ENCODE results near the gene ICAM1. TPM values are rescaled to one million over a fixed set of nuclear protein-coding genes. Genes with fewer than 3 reads are reported as not detected.

ICAM1 gene
- total RNA-seq, 1 experiment from 2014 or later, result 23.8 TPM

DNA sequence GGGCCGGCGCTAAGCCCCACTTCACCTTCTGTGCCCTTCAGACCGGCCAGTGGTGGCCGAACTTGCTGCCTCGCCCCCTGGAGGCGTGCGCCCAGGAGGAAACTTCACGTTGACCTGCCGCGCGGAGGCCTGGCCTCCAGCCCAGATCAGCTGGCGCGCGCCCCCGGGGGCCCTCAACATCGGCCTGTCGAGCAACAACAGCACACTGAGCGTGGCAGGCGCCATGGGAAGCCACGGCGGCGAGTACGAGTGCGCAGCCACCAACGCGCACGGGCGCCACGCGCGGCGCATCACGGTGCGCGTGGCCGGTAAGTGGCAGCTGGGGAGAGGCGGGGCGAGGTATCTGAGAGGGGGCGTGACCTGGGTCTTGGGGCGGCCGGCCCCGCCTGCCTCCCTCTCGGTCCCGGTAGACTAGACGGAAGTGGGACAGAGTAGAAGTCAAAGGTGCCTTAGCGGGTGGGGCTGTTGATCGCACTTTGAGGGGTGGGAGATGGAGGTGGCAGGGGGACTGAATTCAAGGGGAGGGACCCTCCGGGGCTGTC, 24.5 kb downstream of the ICAM1 start:
- Histone ChIP-seq H3K4me3 (no peak overlapping the region), H3K4me2 (no peak overlapping the region), H3K27me3 (ENCODE audit: insufficient read depth, low read depth) (no peaks in the 10 kb centered on the region), H3K36me3 (ENCODE audit: low read depth) (no peaks in the 10 kb centered on the region), H3K9me3 (ENCODE audit: insufficient read depth, low read depth) (no peaks in the 10 kb centered on the region), H3K9me2 (ENCODE audit: insufficient read depth) (no peaks in the 10 kb centered on the region), H2AFZ (no peak overlapping the region), H3K27ac (no peak overlapping the region), H4K20me1 (ENCODE audit: insufficient read depth) (no peaks in the 10 kb centered on the region), H3F3A (ENCODE audit: insufficient read depth, low read depth) (peaks cover 7% of the 10 kb centered on the region; the same call in 1 of the 2 replicates), H3K79me2 (ENCODE audit: low read depth) (no peaks in the 10 kb centered on the region), H3K4me1 (replicated peaks; ENCODE audit: insufficient read depth) (peaks cover 14% of the 10 kb centered on the region)
- ChIA-PET POLR2A (ENCODE audit: unreplicated experiment) (no interaction called here), CTCF (no interaction called here)
- TF ChIP-seq, protein P1, sequence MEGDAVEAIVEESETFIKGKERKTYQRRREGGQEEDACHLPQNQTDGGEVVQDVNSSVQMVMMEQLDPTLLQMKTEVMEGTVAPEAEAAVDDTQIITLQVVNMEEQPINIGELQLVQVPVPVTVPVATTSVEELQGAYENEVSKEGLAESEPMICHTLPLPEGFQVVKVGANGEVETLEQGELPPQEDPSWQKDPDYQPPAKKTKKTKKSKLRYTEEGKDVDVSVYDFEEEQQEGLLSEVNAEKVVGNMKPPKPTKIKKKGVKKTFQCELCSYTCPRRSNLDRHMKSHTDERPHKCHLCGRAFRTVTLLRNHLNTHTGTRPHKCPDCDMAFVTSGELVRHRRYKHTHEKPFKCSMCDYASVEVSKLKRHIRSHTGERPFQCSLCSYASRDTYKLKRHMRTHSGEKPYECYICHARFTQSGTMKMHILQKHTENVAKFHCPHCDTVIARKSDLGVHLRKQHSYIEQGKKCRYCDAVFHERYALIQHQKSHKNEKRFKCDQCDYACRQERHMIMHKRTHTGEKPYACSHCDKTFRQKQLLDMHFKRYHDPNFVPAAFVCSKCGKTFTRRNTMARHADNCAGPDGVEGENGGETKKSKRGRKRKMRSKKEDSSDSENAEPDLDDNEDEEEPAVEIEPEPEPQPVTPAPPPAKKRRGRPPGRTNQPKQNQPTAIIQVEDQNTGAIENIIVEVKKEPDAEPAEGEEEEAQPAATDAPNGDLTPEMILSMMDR (conservative IDR thresholded peaks at IDR 0.05), result no peak
- TF ChIP-seq EZH2 (IDR thresholded peaks at IDR 0.05; ENCODE audit: low read depth), result no peak
- intact Hi-C loops (cut with micrococcal nuclease; ENCODE audit: unreplicated experiment), result no loop called here
- no peak for DNase-seq
- no TSS peak for BruUV-seq (replicated peaks)

DNA sequence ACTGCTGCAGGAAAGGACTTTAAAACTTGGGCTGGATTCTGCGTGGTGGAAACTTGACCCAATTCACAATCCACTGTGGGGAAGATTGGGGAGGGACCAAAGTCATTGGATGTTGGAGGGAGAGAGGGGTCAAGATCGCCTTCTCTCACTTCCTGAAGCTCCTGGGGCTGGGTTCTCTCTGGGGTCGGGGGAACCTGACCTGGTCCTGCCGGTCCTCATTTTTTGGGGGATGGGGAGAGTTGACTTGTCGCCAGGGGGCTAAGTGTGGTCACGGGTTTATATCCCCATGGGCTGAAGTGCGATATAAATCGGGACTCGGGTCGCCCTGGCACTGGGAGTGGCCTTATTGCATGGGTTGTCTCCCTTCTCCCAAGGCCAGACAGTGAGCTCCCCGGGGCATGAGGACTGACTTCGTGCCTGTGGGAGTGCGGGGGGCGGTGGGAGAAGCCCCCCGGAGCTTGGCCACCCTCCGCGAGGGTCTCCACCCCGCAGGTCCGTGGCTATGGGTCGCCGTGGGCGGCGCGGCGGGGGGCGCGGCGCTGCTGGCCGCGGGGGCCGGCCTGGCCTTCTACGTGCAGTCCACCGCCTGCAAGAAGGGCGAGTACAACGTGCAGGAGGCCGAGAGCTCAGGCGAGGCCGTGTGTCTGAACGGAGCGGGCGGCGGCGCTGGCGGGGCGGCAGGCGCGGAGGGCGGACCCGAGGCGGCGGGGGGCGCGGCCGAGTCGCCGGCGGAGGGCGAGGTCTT, 25.1 kb downstream of the ICAM1 start:
- CTCF ChIA-PET, result no interaction called here
- Histone ChIP-seq H3K27ac (no peak overlapping the region), H3K27me3 (ENCODE audit: insufficient read depth, low read depth) (no peaks in the 10 kb centered on the region)

DNA sequence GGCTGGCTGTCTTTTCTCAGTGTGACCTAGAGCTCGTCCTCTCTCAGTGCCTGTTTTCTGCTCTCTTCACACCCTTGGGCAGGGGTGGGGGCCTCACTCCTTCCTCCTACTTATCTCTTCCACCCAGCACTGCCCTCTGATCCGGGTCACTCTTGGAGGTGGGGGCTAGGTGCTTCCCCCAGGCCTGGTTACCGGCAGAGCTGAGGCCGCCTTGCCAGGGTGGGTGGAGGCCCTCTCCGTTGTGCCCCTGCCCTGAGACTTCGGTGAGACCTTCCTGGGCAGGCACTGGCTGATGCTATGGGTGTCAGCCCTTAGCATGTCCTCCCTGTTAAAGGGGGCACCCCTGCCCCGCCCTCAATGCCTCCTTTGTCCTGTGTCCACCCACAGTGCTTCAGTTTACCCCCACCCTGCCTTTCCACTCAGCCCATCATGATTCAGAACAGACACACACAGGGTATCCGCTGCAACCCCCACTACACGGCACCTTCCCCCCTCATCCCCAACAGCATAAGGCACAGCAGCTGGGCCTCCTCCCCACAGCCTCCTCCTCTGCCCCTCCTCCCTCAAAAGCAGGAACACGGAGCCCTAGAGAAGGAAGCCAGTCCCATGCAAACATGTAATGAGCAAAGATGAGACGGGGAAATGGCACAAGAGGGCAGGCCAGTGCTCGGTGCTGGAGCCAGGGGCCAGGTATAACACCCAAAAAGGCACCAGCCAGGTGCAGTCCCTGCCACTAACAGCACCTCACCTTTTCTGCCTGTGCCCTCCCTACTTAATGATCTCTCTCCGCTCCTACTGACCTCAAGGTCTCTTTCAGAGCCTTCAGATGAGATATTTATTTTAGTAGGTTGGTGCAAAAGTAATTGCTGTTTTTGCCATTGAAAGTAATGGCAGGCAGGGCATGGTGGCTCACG, 28.9 kb downstream of the ICAM1 start:
- no peak for TF ChIP-seq EZH2 (IDR thresholded peaks at IDR 0.05; ENCODE audit: low read depth)
- TF ChIP-seq, protein P1 (conservative IDR thresholded peaks at IDR 0.05), result no peak
- no peaks in the 10 kb centered on the region; the same call in 1 of the 2 replicates for H3F3A ChIP-seq (ENCODE audit: insufficient read depth, low read depth)
- H3K27me3 ChIP-seq (ENCODE audit: insufficient read depth, low read depth), result no peaks in the 10 kb centered on the region
- H2AFZ ChIP-seq, result no peak overlapping the region
- intact Hi-C loops (cut with micrococcal nuclease; ENCODE audit: unreplicated experiment), result no loop called here
- no peaks in the 10 kb centered on the region for H4K20me1 ChIP-seq (ENCODE audit: insufficient read depth)
- no TSS peak for BruUV-seq (replicated peaks)
- CTCF ChIA-PET, result interaction anchor here (0.6 kb wide), 1 partner anchor 43 kb away, joined by 3 read pairs; no protein-coding TSS in a partner anchor
- H3K4me1 ChIP-seq (replicated peaks; ENCODE audit: insufficient read depth), result no peaks in the 10 kb centered on the region
- no peak overlapping the region for H3K27ac ChIP-seq
- H3K9me3 ChIP-seq (ENCODE audit: insufficient read depth, low read depth), result no peaks in the 10 kb centered on the region
- H3K9me2 ChIP-seq (ENCODE audit: insufficient read depth), result no peaks in the 10 kb centered on the region
- H3K36me3 ChIP-seq (ENCODE audit: low read depth), result no peaks in the 10 kb centered on the region
- H3K79me2 ChIP-seq (ENCODE audit: low read depth), result no peaks in the 10 kb centered on the region
- POLR2A ChIA-PET (ENCODE audit: unreplicated experiment), result no interaction called here
- H3K4me2 ChIP-seq, result no peak overlapping the region
- DNase-seq, result no peak
- no peak overlapping the region for H3K4me3 ChIP-seq

More for the DNA sequence above, 25.1 kb downstream of the ICAM1 start:
- H3K9me3 ChIP-seq (ENCODE audit: insufficient read depth, low read depth), result no peaks in the 10 kb centered on the region
- H3K4me3 ChIP-seq, result no peak overlapping the region
- H3K36me3 ChIP-seq (ENCODE audit: low read depth), result no peaks in the 10 kb centered on the region
- no peak for TF ChIP-seq EZH2 (IDR thresholded peaks at IDR 0.05; ENCODE audit: low read depth)
- TF ChIP-seq, protein P1 (conservative IDR thresholded peaks at IDR 0.05), result no peak
- H3K4me1 ChIP-seq (replicated peaks; ENCODE audit: insufficient read depth), result peaks cover 8% of the 10 kb centered on the region; the same call in 1 of the 2 replicates
- H3K4me2 ChIP-seq, result no peak overlapping the region
- no peak for DNase-seq
- H3K79me2 ChIP-seq (ENCODE audit: low read depth), result no peaks in the 10 kb centered on the region
- peaks cover 7% of the 10 kb centered on the region; the same call in 1 of the 2 replicates for H3F3A ChIP-seq (ENCODE audit: insufficient read depth, low read depth)
- POLR2A ChIA-PET (ENCODE audit: unreplicated experiment), result no interaction called here
- BruUV-seq (replicated peaks), result no TSS peak
- no peak overlapping the region for H2AFZ ChIP-seq
- H4K20me1 ChIP-seq (ENCODE audit: insufficient read depth), result no peaks in the 10 kb centered on the region
- intact Hi-C loops (cut with micrococcal nuclease; ENCODE audit: unreplicated experiment), result no loop called here
- H3K9me2 ChIP-seq (ENCODE audit: insufficient read depth), result no peaks in the 10 kb centered on the region

All from PC-9 (cell line).